GM21447 (cell line): ENCODE data around the gene TRMT61B.
A peak's percentile ranks its signal among the peaks of the same experiment; 100 is the strongest.

Source experiments
- ATAC-seq: cut with Tn5 transposase; IDR thresholded peaks from one replicate; pipeline ENCODE4 v1.9.1; 2021; ENCODE audit not compliant: unreplicated experiment

Gene TRMT61B

DNA sequence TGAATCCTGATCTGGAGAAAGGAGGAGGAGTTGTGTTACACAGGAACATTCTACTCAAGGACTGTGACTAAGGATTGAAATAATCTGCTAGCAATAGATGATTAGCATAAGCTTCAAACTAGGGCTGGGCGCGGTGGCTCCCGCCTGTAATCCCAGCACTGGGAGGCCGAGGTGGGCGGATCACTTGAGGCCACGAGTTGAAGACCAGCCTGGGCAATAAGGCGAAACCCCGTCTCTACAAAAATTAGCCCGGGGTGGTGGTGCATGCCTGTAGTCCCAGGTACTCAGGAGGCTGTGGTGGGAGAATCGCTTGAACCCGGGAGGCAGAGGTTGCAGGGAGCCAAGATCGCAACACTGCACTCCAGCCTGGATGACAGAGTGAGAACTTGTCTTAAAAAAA, 1.5 kb downstream of the TRMT61B start:
- ATAC-seq = no peak

DNA sequence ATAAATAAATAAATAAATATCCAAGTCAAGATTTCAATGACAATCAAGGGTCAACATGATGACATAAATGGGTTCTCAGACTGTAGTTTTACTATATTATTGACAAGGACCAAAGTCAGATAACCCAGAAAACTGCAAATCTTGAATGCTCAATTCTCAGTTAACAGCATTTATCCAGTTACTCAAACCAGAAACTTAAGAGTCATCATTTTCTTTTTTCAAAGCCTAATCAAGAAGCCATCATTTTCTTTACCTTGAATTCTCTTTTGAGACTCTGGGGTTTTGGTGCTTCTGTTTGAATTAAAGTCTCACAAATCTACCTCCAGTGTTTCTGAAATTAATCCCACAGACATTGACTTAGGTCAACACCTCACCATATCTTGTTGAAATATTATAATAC, 14.1 kb downstream of the TRMT61B start:
- no peak for ATAC-seq

DNA sequence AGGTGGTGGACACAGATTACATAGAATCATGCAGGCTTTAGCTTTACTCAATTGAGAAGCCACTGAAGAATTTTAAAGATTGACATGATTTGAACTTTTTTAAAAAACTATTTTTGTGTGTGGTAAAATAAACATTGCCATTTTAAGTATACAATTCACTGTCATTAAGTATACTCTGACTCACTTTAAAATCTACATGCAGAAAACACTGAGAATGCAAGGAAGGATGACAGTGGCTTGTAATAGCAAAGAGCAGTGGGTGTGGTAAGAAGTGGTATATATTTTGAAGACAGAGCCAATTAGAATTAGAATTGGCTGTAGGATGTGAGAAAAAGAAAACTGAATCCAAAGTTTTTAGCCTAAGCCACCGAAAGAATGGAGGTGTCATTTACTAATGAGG, 14.9 kb downstream of the TRMT61B start:
- ATAC-seq = no peak

DNA sequence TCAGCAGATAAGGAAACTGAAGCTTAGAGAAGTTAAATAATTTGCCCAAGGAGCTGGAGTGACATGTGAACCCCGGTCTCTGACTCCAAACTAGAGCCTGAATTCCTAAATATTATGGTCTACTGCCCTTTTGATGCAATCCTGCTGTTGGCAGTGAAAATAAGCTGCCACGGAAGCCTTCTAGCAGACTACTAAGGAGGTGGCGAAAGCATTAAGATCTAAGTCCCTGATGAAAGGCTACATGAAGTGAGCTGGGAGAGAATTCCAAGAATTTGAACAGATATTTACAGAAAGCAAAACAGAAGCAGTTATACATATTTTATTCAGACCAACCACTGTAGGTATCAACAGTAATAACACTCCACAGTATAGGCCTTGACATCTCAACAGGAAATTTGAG, 28.1 kb downstream of the TRMT61B start:
- ATAC-seq = no peak

DNA sequence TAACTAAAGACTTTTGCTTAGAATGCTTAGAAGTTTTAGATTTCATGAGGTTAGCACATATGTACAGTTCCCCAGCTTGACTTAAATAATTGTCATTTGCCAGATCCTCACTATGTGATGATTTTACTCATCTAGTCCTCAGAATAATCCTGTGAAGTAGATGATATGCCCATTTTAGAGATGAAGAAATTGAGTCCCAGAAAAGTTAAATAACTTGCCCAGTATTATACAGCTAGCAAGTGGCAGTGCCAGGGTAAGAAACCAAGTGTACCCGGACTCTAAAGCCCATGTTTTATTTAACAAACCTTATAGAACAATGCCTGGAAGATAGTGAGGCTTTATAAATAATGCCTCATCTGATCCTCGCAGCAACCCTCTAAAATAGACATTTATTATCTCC, 31.1 kb downstream of the TRMT61B start:
- ATAC-seq = no peak

DNA sequence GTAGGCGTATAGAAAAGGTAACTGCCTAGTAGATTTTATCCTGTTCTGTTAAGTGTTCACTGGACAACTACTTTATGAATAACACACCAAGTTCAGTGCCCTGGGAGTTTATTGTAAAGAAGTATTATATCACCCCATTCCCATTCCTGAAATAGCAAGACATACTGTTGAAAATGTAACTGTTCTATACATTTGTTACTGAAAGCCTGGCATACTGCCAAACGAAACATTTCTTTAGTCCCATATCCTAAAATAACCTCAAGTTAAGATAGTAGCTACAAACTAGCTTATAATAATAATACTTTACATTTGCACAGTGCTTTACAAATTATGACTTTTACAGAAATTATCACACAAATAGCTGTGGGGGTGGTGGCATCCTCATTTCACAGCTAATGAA, 34.3 kb downstream of the TRMT61B start:
- no peak for ATAC-seq

DNA sequence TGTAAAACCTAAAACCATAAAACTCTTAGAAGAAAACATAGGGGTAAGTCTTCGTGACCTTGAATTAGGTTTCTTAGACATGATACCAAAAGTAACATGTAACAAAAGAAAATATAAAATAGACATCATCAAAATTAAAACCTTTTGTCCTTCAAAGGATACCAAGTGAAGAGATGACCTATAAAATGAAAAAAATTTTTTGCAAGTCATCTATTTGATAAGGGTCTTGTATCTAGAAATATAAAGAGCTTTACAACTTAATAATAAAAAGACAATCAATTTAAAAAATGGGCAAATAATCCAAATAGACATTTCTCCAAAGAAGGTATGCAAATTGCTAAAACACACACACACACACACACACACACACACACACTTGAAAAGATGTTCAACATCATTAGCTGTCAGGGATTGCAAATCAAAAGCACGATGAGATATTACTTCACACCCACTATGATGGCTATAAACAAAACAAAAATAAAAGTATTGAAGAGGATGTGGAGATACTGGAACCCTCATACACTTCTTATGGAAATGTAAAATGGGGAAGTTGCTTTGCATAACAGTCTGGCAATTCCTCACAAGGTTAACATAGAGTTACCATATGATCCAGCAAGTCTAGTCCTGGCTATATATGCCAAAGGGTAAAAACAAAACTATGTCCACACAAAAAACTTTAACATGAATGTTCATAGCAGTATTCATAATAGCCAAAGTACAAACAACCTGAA, 36.2 kb downstream of the TRMT61B start:
- ATAC-seq = no peak

DNA sequence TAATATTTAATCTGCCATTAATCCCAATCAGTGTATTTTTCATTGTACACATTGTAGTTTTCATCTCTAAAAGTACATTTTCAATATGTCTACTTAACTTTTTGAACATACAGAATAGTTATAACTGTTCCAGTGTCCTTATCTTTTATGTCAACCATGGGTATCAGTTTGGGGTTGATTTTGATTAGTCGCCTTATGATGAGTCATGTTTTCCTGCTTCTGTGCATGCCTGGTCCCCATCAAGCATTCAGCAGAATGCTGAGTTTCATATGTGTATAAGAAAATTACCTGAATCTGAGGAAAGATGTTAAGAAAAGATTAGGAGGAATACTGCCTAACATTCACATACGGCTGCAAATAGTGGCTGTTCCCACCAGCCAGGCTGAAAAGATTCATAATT, 41.7 kb downstream of the TRMT61B start:
- no peak for ATAC-seq

DNA sequence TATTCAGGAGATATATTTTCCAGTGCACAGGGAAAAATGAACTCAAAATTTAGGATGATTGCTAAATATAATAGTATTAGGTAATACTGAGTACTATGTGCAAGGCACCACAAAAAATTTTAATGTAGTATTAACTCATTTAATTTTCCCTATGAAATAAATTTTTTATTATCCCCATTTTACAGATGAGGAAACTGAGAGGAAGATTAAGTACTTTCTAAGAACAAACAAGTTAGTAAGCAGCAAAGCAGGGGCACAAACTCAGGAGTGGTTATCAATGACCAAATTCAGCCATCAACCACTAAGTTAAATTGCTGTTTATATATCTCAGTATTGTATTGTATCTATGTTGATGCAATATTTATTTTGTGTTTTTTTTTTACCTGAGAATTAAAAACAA, 45.2 kb downstream of the TRMT61B start:
- ATAC-seq = no peak

DNA sequence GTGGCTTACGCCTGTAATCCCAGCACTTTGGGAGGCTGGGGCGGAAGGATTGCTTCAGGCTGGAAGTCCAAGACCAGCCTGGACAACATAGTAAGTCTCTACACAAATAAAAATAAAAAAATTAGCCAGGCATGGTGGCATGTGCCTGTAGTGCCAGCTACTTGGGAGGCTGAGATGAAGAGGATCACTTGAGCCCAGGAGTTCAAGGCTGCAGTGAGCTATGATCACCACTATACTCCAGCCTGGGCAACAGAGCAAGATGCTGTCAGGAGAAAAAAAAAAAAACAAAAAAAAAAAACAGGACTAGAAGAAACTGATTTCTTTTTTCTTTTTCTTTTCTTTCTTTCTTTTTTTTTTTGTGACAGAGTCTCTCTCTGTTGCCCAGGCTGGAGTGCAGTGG, 45.9 kb downstream of the TRMT61B start:
- ATAC-seq = no peak

DNA sequence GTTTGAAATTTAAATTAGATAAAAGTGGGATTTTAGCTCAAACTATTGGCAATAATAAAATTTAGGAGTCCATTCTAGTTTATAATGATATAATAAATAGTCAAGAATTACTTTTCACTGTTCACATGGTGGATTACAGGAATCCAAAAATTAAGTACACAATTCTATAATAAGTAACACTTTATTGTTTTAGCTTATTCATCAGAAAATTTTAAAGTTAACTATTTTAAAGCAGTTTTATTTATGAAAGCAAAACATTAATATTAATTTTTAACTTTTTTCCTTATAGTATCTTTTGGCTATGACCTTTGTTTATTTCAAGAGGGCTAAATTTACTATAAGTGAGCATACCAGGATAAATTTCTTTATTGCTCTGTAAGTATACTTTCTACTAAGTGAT, 48.1 kb downstream of the TRMT61B start:
- ATAC-seq = no peak

DNA sequence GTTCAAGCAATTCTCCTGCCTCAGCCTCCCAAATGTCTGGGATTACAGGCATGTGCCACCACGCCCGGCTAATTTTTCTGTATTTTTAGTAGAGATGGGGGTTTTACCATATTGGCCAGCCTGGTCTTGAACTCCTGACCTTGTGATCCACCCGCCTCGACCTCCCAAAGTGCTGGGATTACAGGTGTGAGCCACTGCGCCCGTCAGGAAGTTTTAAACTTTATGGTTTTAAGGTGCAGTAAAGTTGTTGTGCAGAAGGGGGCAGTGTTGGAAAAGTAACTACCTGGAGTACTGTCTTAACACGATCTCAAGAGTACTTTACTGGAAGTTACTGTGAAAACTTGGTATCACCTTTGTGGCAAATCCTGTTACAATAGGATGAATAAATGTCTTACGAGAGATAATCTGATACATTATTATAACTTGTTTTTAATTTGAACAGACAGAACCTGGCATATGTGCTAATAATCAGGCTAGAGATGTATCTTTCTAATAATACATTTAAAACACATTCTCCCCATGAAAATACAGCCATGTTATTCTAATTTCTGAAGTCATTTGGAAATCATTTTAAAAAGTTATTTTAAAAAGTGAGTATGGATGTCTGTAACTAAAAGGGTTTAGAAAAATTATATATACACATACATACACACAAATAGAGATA, 48.7 kb downstream of the TRMT61B start:
- ATAC-seq = peak; percentile 60

DNA sequence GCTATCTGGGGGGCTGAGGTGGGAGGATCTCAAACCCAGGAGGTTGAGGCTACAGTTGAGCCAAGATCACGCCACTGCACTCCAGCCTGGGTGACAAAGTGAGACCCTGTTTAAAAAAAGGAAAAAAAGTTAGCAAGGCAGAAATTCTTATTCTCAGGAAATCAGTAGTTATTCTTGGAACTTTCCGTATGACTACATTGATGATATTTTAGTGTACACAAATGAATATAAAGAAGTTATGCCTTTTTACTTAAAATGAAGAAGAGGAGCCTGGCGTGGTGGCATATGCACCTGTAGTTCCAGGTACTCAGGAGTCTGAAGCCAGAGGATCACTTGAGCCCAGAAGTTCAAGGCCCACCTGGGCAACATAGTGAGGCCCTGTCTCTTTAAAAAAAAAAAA, 52.1 kb downstream of the TRMT61B start:
- ATAC-seq = no peak

DNA sequence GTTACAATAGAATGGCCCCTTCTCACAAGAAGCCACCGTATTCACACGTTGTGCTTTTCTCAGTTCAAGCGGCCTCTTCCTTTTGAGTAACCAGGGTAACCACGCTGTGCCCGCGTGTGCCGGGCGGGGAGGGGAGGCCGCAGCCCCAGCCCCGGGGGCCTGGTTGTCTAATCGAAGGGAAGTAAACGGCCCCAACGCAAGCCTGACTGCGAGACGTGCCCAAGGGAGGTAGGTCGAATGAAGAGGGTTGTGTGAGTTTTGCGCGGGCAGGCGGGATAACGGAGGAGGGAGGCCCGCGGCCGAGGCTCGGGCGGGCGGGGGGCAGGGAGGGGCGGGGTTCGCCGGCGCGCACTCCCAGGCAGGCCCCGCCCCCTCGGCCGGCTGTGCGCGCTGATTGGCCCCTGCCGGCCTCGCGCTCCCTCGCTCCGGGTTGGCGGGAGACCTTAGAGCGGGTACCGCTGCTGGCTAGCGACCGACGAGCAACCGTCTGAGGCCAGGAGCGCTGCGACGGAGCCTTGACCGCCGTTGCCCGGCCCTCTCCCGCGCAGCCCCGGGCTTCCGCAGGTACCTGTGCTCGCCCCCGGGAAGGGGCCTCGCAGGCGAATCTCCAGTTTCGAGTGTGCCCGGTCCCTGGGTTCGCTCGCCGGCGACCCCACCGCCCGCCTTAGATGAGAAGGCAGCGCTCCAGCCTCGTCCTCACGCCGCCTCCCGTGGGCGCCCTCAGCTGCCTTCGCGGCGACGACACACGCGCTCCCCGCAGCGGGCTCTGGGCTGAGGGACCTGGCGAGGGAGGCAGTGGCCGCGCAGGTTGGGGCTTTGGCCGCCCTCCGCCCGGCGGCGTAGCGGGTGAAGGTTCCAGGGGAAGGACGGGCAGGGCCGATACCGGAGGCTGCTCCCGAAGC, 59.5 kb downstream of the TRMT61B start, which contains the start of gene SPDYA:
TSS of gene SPDYA (plus strand) at position 451 of the 902 bp plus-strand sequence. CDS start 5,181 bp downstream, outside the sequence.
- ATAC-seq = peak; percentile 79

DNA sequence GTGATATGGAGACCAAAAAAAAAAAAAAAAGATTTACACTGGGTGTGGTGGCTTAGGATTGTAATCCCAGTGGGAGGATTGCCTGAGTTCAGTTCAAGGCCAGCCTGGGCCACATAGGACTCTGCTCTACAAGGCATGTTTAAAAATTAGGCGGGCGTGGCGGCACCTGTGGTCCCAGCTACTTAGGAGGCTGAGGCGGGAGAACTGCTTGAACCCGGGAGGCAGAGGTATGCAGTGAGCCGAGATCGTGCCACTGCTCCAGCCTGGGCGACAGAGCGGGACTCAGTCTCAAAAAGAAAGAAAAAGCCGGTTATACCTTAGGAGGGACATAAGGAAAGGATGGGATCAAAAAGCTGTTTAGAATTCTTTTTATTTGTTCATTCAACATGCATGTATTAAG, 60.2 kb downstream of the TRMT61B start:
- ATAC-seq = no peak

DNA sequence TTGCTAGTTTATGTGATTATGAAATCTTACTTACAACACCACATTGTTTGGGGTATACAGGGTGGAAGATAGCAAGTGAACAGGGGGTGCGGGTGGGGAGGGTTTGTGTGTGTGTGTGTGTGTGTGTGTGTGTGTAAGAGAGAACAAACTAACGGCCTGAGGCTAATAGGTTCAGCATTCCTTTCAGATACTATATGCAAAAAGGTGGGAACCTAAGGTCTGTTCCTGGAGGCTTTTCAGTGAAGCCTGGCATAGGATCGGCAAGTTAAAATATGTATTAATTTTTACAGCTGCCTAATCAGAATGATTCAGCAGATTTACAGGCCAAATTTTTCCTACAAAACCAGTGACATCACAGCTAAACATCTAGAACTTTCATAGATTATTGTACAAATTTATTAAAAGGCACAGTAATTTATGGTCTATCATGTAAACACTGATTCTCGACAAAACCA, 67.1 kb downstream of the TRMT61B start:
- ATAC-seq = no peak

DNA sequence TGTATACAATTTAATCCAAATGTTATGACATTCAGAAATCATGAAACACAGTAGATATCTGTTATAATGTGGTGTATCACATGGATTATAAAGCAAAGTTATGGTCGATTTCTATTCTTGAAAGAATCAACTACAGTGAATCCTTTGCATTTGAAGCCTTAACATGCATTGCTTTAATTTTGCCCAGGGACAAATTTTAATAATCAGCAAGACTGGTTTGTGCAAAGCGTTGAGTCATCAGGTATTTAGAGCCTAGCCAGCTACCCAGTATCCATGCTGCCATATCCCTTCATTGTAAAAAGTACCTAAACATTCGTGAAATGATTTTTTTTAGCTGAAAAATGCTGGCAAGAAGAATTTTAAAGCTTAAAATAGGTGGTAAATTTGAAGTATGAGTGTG, 68.4 kb downstream of the TRMT61B start:
- no peak for ATAC-seq
